B cell (primary cell): ENCODE measurements around the gene KRTAP10-12. TPM values are rescaled to one million over a fixed set of nuclear protein-coding genes. Genes with fewer than 3 reads are reported as not detected.

Experiments
- ATAC-seq: fragments of 200-7000 bp; cut with Tn5 transposase; one replicate; pipeline ENCODE4 v1.10.0; 2021; ENCODE audit warnings: low read depth, mild to moderate bottlenecking, moderate number of reproducible peaks, moderate library complexity
- CTCF ChIA-PET: fragments of 350-600 bp; sonication (Branson Sonifier 250); formaldehyde crosslinking; loops from one replicate; lab custom pipeline; 2021; ENCODE audit warnings: antibody characterized with exemption, inconsistent platforms; lab: Charles Lee
- POLR2A ChIA-PET: fragments of 350-600 bp; sonication (Branson Sonifier 250); formaldehyde crosslinking; loops from one replicate; lab custom pipeline; 2021; ENCODE audit warnings: antibody characterized with exemption; lab: Charles Lee
- DNase-seq: peaks from one replicate; pipeline ENCODE4 v3.0.0; 2013
- H2AFZ ChIP-seq: 2 replicates; pipeline ENCODE4 v1.6.1; 2012; ENCODE audit warnings: mild to moderate bottlenecking, low read depth, low read length; ENCODE audit not compliant: insufficient read depth, poor library complexity, severe bottlenecking
- H3K27ac ChIP-seq, 2 donors: 1 replicate in 1 of 2; 2 replicates in 1 of 2; pipeline ENCODE4 v1.5.1; 2012 to 2013; ENCODE audit warnings: low read length in 2 of 2, mild to moderate bottlenecking in 2 of 2, moderate library complexity in 1 of 2
- H3K27me3 ChIP-seq, 4 experiments: fragments of 200-600 bp in 1 of 4; sonication (generic) in 1 of 4; replicated peaks in 1 of 4; 1 replicate in 2 of 4; 2 replicates in 2 of 4; pipeline versions ENCODE4 v1.6.1 to v1.7.0; 2013 to 2016; ENCODE audit warnings: low read length in 3 of 4, mild to moderate bottlenecking in 2 of 4, mixed read lengths in 1 of 4, moderate library complexity in 1 of 4; ENCODE audit not compliant: insufficient read depth in 4 of 4, control insufficient read depth in 3 of 4; ENCODE audit errors: control extremely low read depth in 1 of 4
- H3K36me3 ChIP-seq, 2 experiments: replicated peaks in 1 of 2; 1 replicate in 1 of 2; 2 replicates in 1 of 2; pipeline versions ENCODE4 v1.6.1 to v1.7.1; 2013; ENCODE audit warnings: low read length in 1 of 2; ENCODE audit not compliant: insufficient read depth in 2 of 2, control insufficient read depth in 1 of 2; ENCODE audit errors: control extremely low read depth in 1 of 2, extremely low read depth in 1 of 2
- H3K4me1 ChIP-seq, 2 donors: fragments of 200-600 bp in 1 of 2; sonication (generic) in 1 of 2; 1 replicate in 1 of 2; 2 replicates in 1 of 2; pipeline versions ENCODE4 v1.5.1 to v1.6.1; 2013 to 2017; ENCODE audit warnings: low read length in 2 of 2; ENCODE audit not compliant: control insufficient read depth in 2 of 2, insufficient read depth in 2 of 2
- H3K4me2 ChIP-seq: replicated peaks from 2 replicates; pipeline ENCODE3; 2012; ENCODE audit warnings: mild to moderate bottlenecking, low read depth, low read length; ENCODE audit not compliant: poor library complexity, severe bottlenecking
- H3K4me3 ChIP-seq, 5 experiments: fragments of 200-600 bp in 1 of 5; sonication (generic) in 1 of 5; 1 replicate in 3 of 5; 2 replicates in 2 of 5; pipeline versions ENCODE4 v1.5.1 to v1.7.0; 2011 to 2016; ENCODE audit warnings: low read length in 4 of 5, mild to moderate bottlenecking in 4 of 5, low read depth in 2 of 5, control low read depth in 1 of 5, moderate library complexity in 1 of 5; ENCODE audit not compliant: insufficient read depth in 1 of 5; ENCODE audit errors: control extremely low read depth in 1 of 5, extremely low read depth in 1 of 5
- H3K79me2 ChIP-seq: fragments of 200-600 bp; sonication (generic); one replicate; pipeline ENCODE4 v1.6.0; 2016; ENCODE audit warnings: low read length; ENCODE audit not compliant: control insufficient read depth, insufficient read depth
- H3K9ac ChIP-seq: fragments of 200-600 bp; sonication (generic); 2 replicates; pipeline ENCODE4 v1.6.1; 2017; ENCODE audit warnings: mild to moderate bottlenecking, low read length, moderate library complexity
- H3K9me3 ChIP-seq, 3 donors: one replicate each; pipeline versions ENCODE4 v1.6.1 to v1.7.1; 2013; ENCODE audit warnings: low read length in 2 of 3; ENCODE audit not compliant: control insufficient read depth in 2 of 3, insufficient read depth in 1 of 3; ENCODE audit errors: control extremely low read depth in 1 of 3
- H4K20me1 ChIP-seq: 2 replicates; pipeline ENCODE4 v1.6.0; 2012; ENCODE audit warnings: mild to moderate bottlenecking, low read length; ENCODE audit not compliant: insufficient read depth, control insufficient read depth, poor library complexity, severe bottlenecking
- H3K27ac Mint-ChIP-seq: one replicate; pipeline ENCODE4 v1.8.0; 2021; ENCODE audit warnings: mixed read lengths
- H3K27me3 Mint-ChIP-seq: one replicate; pipeline ENCODE4 v1.8.0; 2021; ENCODE audit warnings: mixed read lengths
- H3K4me1 Mint-ChIP-seq: one replicate; pipeline ENCODE4 v1.8.0; 2021; ENCODE audit warnings: mixed read lengths
- H3K4me3 Mint-ChIP-seq: one replicate; pipeline ENCODE4 v1.8.0; 2021; ENCODE audit warnings: mixed read lengths
- H3K9me3 Mint-ChIP-seq: one replicate; pipeline ENCODE4 v1.8.0; 2022; ENCODE audit warnings: mixed read lengths; ENCODE audit not compliant: insufficient read depth
- CTCF ChIP-seq: fragments of 200-600 bp; IDR thresholded peaks from one replicate; pipeline ENCODE4 v1.8.0; 2022; ENCODE audit warnings: antibody characterized with exemption, mild to moderate bottlenecking
- EZH2 ChIP-seq: IDR thresholded peaks from 2 replicates; pipeline ENCODE4 v1.6.1; 2012; ENCODE audit warnings: borderline replicate concordance, low read depth, mild to moderate bottlenecking, moderate library complexity, low read length; ENCODE audit not compliant: insufficient read depth, poor library complexity, severe bottlenecking
- WGBS: methylation state at CpG from one replicate; pipeline ENCODE4 v1.1.5; 2013; ENCODE audit warnings: missing lambda C conversion rate; ENCODE audit not compliant: insufficient coverage; 5-methylcytosine and 5-hydroxymethylcytosine counted together
- intact Hi-C: fragments of 100-400 bp; cut with micrococcal nuclease; formaldehyde crosslinking; loops from one replicate; pipeline ENCODE4 v1.10.0; 2022
- polyA plus RNA-seq: library from polyadenylated mRNA; depleted of rRNA; stranded (reverse); fragments of >200 nt; gene quantifications from 2 replicates; pipeline ENCODE4 v1.2.3, GENCODE V29; 2012
- total RNA-seq, 2 donors: library from RNA; stranded (reverse); fragments of 120-200 nt in 1 of 2; gene quantifications; 1 replicate in 1 of 2; 2 replicates in 1 of 2; pipeline versions ENCODE4 v1.2.3 to v1.2.4, GENCODE V29; 2013 to 2022

KRTAP10-12 gene
- total and polyA plus RNA-seq, 2 donors (not counting 1 experiment from before 2014, with no cell fraction given): not detected

- TF ChIP-seq EZH2 (no peak), CTCF (no peak)
- Mint-ChIP-seq H3K27ac (no peak overlapping the region), H3K27me3 (peaks cover 53% of the 10 kb centered on the region), H3K9me3 (peaks cover 12% of the 10 kb centered on the region), H3K4me1 (no peaks in the 10 kb centered on the region), H3K4me3 (no peak overlapping the region)
- 62% methylated on average over 11 of the region's 11 CpGs for WGBS
- intact Hi-C loops: no loop called here
- Histone ChIP-seq H3K4me3 (no peak overlapping the region), H3K27ac (no peak overlapping the region), H3K4me2 (no peak overlapping the region), H3K9me3 (peaks cover 4 to 10% (median 8%) of the 10 kb centered on the region in 3 donors), H3K4me1 (no peaks in the 10 kb centered on the region), H3K27me3 (peaks cover 0 to 16% (median 8%) of the 10 kb centered on the region in 4 experiments), H3K79me2 (no peaks in the 10 kb centered on the region), H3K9ac (no peak overlapping the region), H3K36me3 (no peaks in the 10 kb centered on the region), H2AFZ (no peak overlapping the region), H4K20me1 (no peaks in the 10 kb centered on the region)
- ChIA-PET POLR2A (no interaction called here), CTCF (no interaction called here)
- DNase-seq (no peak), ATAC-seq (no peak)
These were observed 2.2 kb upstream of the KRTAP10-12 start for GRCh38 chr21:44694776-44695175.

- POLR2A ChIA-PET: no interaction called here
- peaks cover 4 to 10% (median 8%) of the 10 kb centered on the region in 3 donors for H3K9me3 ChIP-seq
- no peak overlapping the region for H3K4me2 ChIP-seq
- Mint-ChIP-seq H3K27me3 (peaks cover 53% of the 10 kb centered on the region), H3K27ac (no peak overlapping the region), H3K4me3 (no peak overlapping the region), H3K9me3 (peaks cover 12% of the 10 kb centered on the region), H3K4me1 (no peaks in the 10 kb centered on the region)
- peaks cover 0 to 17% (median 8%) of the 10 kb centered on the region in 4 experiments for H3K27me3 ChIP-seq
- no peak for DNase-seq
- H2AFZ ChIP-seq: no peak overlapping the region
- no peaks in the 10 kb centered on the region for H4K20me1 ChIP-seq
- H3K36me3 ChIP-seq: no peaks in the 10 kb centered on the region
- TF ChIP-seq EZH2 (no peak), CTCF (no peak)
- H3K79me2 ChIP-seq: no peaks in the 10 kb centered on the region
- intact Hi-C loops: no loop called here
- WGBS: 64% methylated on average over 7 of the region's 8 CpGs
- CTCF ChIA-PET: no interaction called here
- no peaks in the 10 kb centered on the region for H3K4me1 ChIP-seq
- H3K4me3 ChIP-seq: no peak overlapping the region
- no peak overlapping the region for H3K27ac ChIP-seq
- no peak overlapping the region for H3K9ac ChIP-seq
- no peak for ATAC-seq
These were observed 1.8 kb upstream of the KRTAP10-12 start for GRCh38 chr21:44695184-44695583.
